A549 (cell line): ENCODE data around the gene SRF. TPM values are rescaled to one million over a fixed set of nuclear protein-coding genes. Genes with fewer than 3 reads are reported as not detected.

Experiments
- ATAC-seq, 2 experiments: fragments of 200-7000 bp in 1 of 2; fragments of >200 bp in 1 of 2; cut with Nextera tagmentation in 1 of 2; cut with Tn5 transposase in 1 of 2; 3 replicates each; pipeline versions ENCODE4 v1.8.0 to v1.9.1; 2018 to 2020; ENCODE audit warnings: mild to moderate bottlenecking in 1 of 2, moderate library complexity in 1 of 2
- CTCF ChIA-PET: fragments of 300-600 bp; sonication (Branson Sonifier 250); formaldehyde crosslinking; extraction: SDS; loops from one replicate; lab custom pipeline; 2021; ENCODE audit warnings: antibody characterized with exemption, inconsistent platforms; lab: Yijun Ruan, JAX
- POLR2A ChIA-PET: fragments of 350-600 bp; formaldehyde crosslinking; extraction: SDS; loops from one replicate; lab custom pipeline; 2021; ENCODE audit warnings: antibody characterized with exemption, inconsistent platforms; lab: Yijun Ruan, JAX
- DNase-seq, 2 experiments: peaks; one replicate each; pipeline versions ENCODE4 v3.0.0 to v3.0.0-alpha.2; 2011 to 2016; ENCODE audit warnings: low read depth in 1 of 2, low spot score in 1 of 2
- FAIRE-seq: peaks from 2 replicates; lab custom pipeline; 2011; peaks lifted over from hg19 to GRCh38; lab: Jason Lieb, UNC
- H3K27ac ChIP-seq, 2 experiments: fragments of >200 bp; sonication (Bioruptor Twin); formaldehyde crosslinking; 3 replicates each; pipeline ENCODE4 v1.5.1; 2016 to 2017
- H3K4me1 ChIP-seq: fragments of >200 bp; sonication (Bioruptor Twin); formaldehyde crosslinking; 3 replicates; pipeline ENCODE4 v1.6.1; 2016
- H3K4me2 ChIP-seq: fragments of >200 bp; sonication (Bioruptor Twin); formaldehyde crosslinking; 3 replicates; pipeline ENCODE4 v1.6.1; 2016
- H3K4me3 ChIP-seq: fragments of >200 bp; sonication (Bioruptor Twin); formaldehyde crosslinking; 3 replicates; pipeline ENCODE4 v1.5.1; 2016
- H3K9me3 ChIP-seq: fragments of >200 bp; sonication (Bioruptor Twin); formaldehyde crosslinking; 3 replicates; pipeline ENCODE4 v1.6.1; 2016
- ATOH8 ChIP-seq: fragments of 250-450 bp; sonication (Bioruptor Pico); IDR thresholded peaks from 2 replicates; pipeline ENCODE4 v1.5.0; 2020; ENCODE audit warnings: low read depth, mild to moderate bottlenecking, moderate library complexity
- CBX8 ChIP-seq: fragments of 200-600 bp; sonication (generic); IDR thresholded peaks from 2 replicates; pipeline ENCODE4 v1.6.1; 2016
- CEBPB ChIP-seq, 2 experiments: fragments of >200 bp in 1 of 2; sonication (Bioruptor Twin) in 1 of 2; formaldehyde crosslinking in 1 of 2; IDR thresholded peaks; 2 replicates each; pipeline ENCODE4 v1.6.1; 2012 to 2016
- CHD2 ChIP-seq: fragments of 150-350 bp; IDR thresholded peaks from 2 replicates; pipeline ENCODE4 v1.6.1; 2014; ENCODE audit warnings: low read length; ENCODE audit not compliant: partially characterized antibody
- EP300 ChIP-seq, 2 experiments: fragments of >200 bp; sonication (Bioruptor Twin); formaldehyde crosslinking; IDR thresholded peaks; 2 replicates in 1 of 2; 3 replicates in 1 of 2; pipeline ENCODE4 v1.6.1; 2016 to 2017
- ESRRA ChIP-seq: fragments of 150-350 bp; IDR thresholded peaks from 2 replicates; pipeline ENCODE4 v1.6.1; 2014; ENCODE audit warnings: mild to moderate bottlenecking, low read length, borderline replicate concordance
- FOXS1 ChIP-seq: fragments of 250-450 bp; sonication (Bioruptor Pico); IDR thresholded peaks from 2 replicates; pipeline ENCODE4 v1.5.0; 2020; ENCODE audit warnings: mild to moderate bottlenecking, moderate library complexity
- HDAC2 ChIP-seq: fragments of 200-600 bp; sonication (generic); IDR thresholded peaks from 2 replicates; pipeline ENCODE4 v1.6.1; 2016
- HOXA7 ChIP-seq: fragments of 250-450 bp; sonication (Bioruptor Pico); IDR thresholded peaks from 2 replicates; pipeline ENCODE4 v1.5.0; 2020; ENCODE audit warnings: mild to moderate bottlenecking, moderate library complexity
- JUN ChIP-seq, 2 experiments: fragments of >200 bp; sonication (Bioruptor Twin); formaldehyde crosslinking; IDR thresholded peaks; 2 replicates in 1 of 2; 3 replicates in 1 of 2; pipeline ENCODE4 v1.6.1; 2016 to 2017
- JUNB ChIP-seq: fragments of >200 bp; sonication (Bioruptor Twin); formaldehyde crosslinking; IDR thresholded peaks from 2 replicates; pipeline ENCODE4 v1.6.1; 2016
- KDM1A ChIP-seq: fragments of 200-600 bp; sonication (generic); IDR thresholded peaks from 2 replicates; pipeline ENCODE4 v1.6.1; 2016; ENCODE audit warnings: low read depth, mild to moderate bottlenecking
- MYC ChIP-seq: IDR thresholded peaks from 2 replicates; pipeline ENCODE4 v1.6.1; 2012; ENCODE audit warnings: mild to moderate bottlenecking, inconsistent platforms, low read length, improper control_type of control experiment, borderline replicate concordance
- PHF8 ChIP-seq: fragments of 200-600 bp; sonication (generic); IDR thresholded peaks from 2 replicates; pipeline ENCODE4 v1.6.1; 2016; ENCODE audit warnings: low read depth, mild to moderate bottlenecking, antibody characterized with exemption, moderate library complexity, borderline replicate concordance
- POLR2A ChIP-seq: IDR thresholded peaks from 2 replicates; pipeline ENCODE4 v1.6.1; 2012; ENCODE audit warnings: mild to moderate bottlenecking, low read length
- POLR2AphosphoS2 ChIP-seq: conservative IDR thresholded peaks from 2 replicates; pipeline ENCODE4 v1.6.1; 2012; ENCODE audit warnings: low read length, improper control_type of control experiment, inconsistent platforms
- RAD21 ChIP-seq, 2 experiments: fragments of >200 bp in 1 of 2; sonication (Bioruptor Twin) in 1 of 2; formaldehyde crosslinking in 1 of 2; IDR thresholded peaks in 1 of 2; conservative IDR thresholded peaks in 1 of 2; 2 replicates in 1 of 2; 3 replicates in 1 of 2; pipeline ENCODE4 v1.6.1; 2012 to 2018; ENCODE audit warnings: inconsistent platforms in 1 of 2
- RCOR1 ChIP-seq: fragments of 150-350 bp; IDR thresholded peaks from 2 replicates; pipeline ENCODE4 v1.6.1; 2014; ENCODE audit warnings: antibody characterized with exemption, low read length, low read depth
- RFX5 ChIP-seq: fragments of 450-650 bp; IDR thresholded peaks from 2 replicates; pipeline ENCODE4 v1.7.1; 2014; ENCODE audit warnings: antibody characterized with exemption, mild to moderate bottlenecking, moderate library complexity
- TFCP2L1 ChIP-seq: fragments of 250-450 bp; sonication (Bioruptor Pico); IDR thresholded peaks from 2 replicates; pipeline ENCODE4 v1.5.0; 2021; ENCODE audit warnings: mild to moderate bottlenecking
- ZFP36 ChIP-seq: fragments of 450-650 bp; IDR thresholded peaks from 2 replicates; pipeline ENCODE4 v1.6.1; 2014; ENCODE audit warnings: borderline replicate concordance; ENCODE audit not compliant: partially characterized antibody
- ZSCAN20 ChIP-seq: fragments of 250-450 bp; sonication (Bioruptor Pico); IDR thresholded peaks from 2 replicates; pipeline ENCODE4 v1.8.0; 2022; ENCODE audit warnings: mild to moderate bottlenecking, moderate library complexity
- WGBS: methylation state at CpG from one replicate; pipeline ENCODE4 v1.1.6; 2017; ENCODE audit errors: missing lambda C conversion rate; 5-methylcytosine and 5-hydroxymethylcytosine counted together
- polyA plus RNA-seq, 4 experiments: library from polyadenylated mRNA; depleted of rRNA in 3 of 4; stranded (reverse); fragments of >200 nt; fragmentation: RNase III in 1 of 4; extraction: RNeasy Plus Mini Kit Qiagen cat#74134 plus additional on column Dnase treatment in 1 of 4; gene quantifications; 2 replicates in 3 of 4; 3 replicates in 1 of 4; pipeline ENCODE4 v1.2.3, GENCODE V29; 2011 to 2017
- TF ChIP-seq, protein P1 (sequence below): IDR thresholded peaks from 2 replicates; pipeline ENCODE4 v1.6.1; 2012; ENCODE audit warnings: low read depth, borderline replicate concordance
- TF ChIP-seq, protein P2 (sequence below): fragments of 450-650 bp; IDR thresholded peaks from 2 replicates; pipeline ENCODE4 v1.6.1; 2014; ENCODE audit warnings: antibody characterized with exemption
- TF ChIP-seq, protein P3 (sequence below): fragments of 250-450 bp; sonication (Bioruptor Pico); IDR thresholded peaks from 2 replicates; pipeline ENCODE4 v1.5.0; 2021; ENCODE audit warnings: mild to moderate bottlenecking, moderate library complexity, borderline replicate concordance

Gene SRF
- polyA plus RNA-seq, 2 of the 4 experiments (the other 2 are of a cell fraction) = 14.0 to 16.7 TPM

- peak; percentile 72 for TF ChIP-seq MYC
- peak in 1 of 2 experiments; percentile 80; a peak in 3 of 5 replicates for TF ChIP-seq JUN (IDR thresholded peaks at IDR 0.05)
- no peak for TF ChIP-seq HOXA7 (CRISPR knock-in tag)
- no peak; the same call in 1 of the 2 replicates for TF ChIP-seq ATOH8 (CRISPR knock-in tag)
- no peak; the same call in 1 of the 2 replicates for TF ChIP-seq FOXS1 (CRISPR knock-in tag)
- TF ChIP-seq, protein P1, sequence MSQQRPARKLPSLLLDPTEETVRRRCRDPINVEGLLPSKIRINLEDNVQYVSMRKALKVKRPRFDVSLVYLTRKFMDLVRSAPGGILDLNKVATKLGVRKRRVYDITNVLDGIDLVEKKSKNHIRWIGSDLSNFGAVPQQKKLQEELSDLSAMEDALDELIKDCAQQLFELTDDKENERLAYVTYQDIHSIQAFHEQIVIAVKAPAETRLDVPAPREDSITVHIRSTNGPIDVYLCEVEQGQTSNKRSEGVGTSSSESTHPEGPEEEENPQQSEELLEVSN = no peak
- TF ChIP-seq CHD2 = no peak
- no peak for TF ChIP-seq JUNB
- TF ChIP-seq, protein P2, sequence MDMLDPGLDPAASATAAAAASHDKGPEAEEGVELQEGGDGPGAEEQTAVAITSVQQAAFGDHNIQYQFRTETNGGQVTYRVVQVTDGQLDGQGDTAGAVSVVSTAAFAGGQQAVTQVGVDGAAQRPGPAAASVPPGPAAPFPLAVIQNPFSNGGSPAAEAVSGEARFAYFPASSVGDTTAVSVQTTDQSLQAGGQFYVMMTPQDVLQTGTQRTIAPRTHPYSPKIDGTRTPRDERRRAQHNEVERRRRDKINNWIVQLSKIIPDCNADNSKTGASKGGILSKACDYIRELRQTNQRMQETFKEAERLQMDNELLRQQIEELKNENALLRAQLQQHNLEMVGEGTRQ = no peak
Observed at GRCh38 chr6:43170931-43171706, at the start of gene SRF (continued).

GRCh38 chr6:43122146-43122545 lies 48.9 kb upstream of the SRF start:
- POLR2A ChIA-PET = no interaction called here
- Histone ChIP-seq H3K9me3 (no peaks in the 10 kb centered on the region), H3K4me1 (peaks cover 8% of the 10 kb centered on the region; the same call in 1 of the 3 replicates), H3K27ac (no peak overlapping the region), H3K4me3 (no peak overlapping the region), H3K4me2 (no peak overlapping the region)
- ATAC-seq (no peak), DNase-seq (no peak), FAIRE-seq (no peak)
- TF ChIP-seq KDM1A = no peak
- no peak for TF ChIP-seq RFX5
- no peak for TF ChIP-seq CBX8
- no peak for TF ChIP-seq POLR2AphosphoS2
- TF ChIP-seq, protein P2 = no peak
- no peak for TF ChIP-seq HDAC2
- TF ChIP-seq RAD21 (conservative IDR thresholded peaks at IDR 0.05 in 1 of 2, IDR thresholded peaks at IDR 0.05 in 1 of 2) = no peak
- no peak for TF ChIP-seq ESRRA
- TF ChIP-seq PHF8 = no peak
- no peak for TF ChIP-seq TFCP2L1 (CRISPR knock-in tag)
- no peak for TF ChIP-seq CHD2
- no peak for TF ChIP-seq ZFP36
- TF ChIP-seq RCOR1 = no peak
- TF ChIP-seq CEBPB (IDR thresholded peaks at IDR 0.05) = no peak
- TF ChIP-seq POLR2A = no peak
- TF ChIP-seq ZSCAN20 (CRISPR knock-in tag) = no peak
- TF ChIP-seq EP300 (IDR thresholded peaks at IDR 0.05) = no peak
- TF ChIP-seq, protein P3, sequence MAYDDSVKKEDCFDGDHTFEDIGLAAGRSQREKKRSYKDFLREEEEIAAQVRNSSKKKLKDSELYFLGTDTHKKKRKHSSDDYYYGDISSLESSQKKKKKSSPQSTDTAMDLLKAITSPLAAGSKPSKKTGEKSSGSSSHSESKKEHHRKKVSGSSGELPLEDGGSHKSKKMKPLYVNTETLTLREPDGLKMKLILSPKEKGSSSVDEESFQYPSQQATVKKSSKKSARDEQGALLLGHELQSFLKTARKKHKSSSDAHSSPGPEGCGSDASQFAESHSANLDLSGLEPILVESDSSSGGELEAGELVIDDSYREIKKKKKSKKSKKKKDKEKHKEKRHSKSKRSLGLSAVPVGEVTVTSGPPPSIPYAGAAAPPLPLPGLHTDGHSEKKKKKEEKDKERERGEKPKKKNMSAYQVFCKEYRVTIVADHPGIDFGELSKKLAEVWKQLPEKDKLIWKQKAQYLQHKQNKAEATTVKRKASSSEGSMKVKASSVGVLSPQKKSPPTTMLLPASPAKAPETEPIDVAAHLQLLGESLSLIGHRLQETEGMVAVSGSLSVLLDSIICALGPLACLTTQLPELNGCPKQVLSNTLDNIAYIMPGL (CRISPR knock-in tag) = no peak
- no CpG with 5 or more reads among the region's 2 CpGs for WGBS
- CTCF ChIA-PET = interaction anchor here (0.9 kb wide), 1 partner anchor 113 kb away, joined by 3 read pairs; no protein-coding TSS in a partner anchor
